ENCODE results near the gene FHOD3. TPM values are rescaled to one million over a fixed set of nuclear protein-coding genes. Genes with fewer than 3 reads are reported as not detected.

The FHOD3 gene
- total and polyA plus RNA-seq, 2 donors (not counting 1 experiment from before 2014, with no cell fraction given): not detected

DNA sequence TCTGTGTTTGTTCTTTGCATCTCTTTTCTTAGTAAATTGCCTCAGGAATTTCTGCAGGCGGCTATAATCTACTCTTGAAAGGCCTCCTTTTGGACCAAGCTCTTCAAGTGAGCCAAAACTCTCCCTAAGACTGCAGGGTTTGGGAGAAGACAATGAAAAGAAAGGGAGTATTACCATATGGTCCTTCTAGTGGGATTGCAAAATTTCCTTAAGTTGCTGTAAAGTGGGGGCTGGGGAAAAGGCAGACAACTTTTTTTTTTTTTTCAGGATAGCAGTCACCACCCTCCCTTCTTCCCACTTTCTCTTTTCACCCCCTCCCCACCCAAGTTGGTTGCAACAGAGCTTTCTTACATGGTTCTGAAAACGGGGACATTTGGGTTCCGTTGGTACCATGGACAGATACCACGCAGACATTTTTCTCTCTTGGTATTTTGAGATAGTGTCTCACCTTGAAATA, 183.7 kb downstream of the FHOD3 start:
- Histone ChIP-seq H3K4me2 (replicated peaks; ENCODE audit: low read depth, low read length, poor library complexity, severe bottlenecking) (no peak overlapping the region), H3K79me2 (ENCODE audit: control insufficient read depth, insufficient read depth, low read length) (no peaks in the 10 kb centered on the region), H4K20me1 (ENCODE audit: control insufficient read depth, insufficient read depth, low read length, poor library complexity, severe bottlenecking) (no peaks in the 10 kb centered on the region), H2AFZ (ENCODE audit: insufficient read depth, low read depth, low read length, poor library complexity, severe bottlenecking) (no peak overlapping the region), H3K9ac (ENCODE audit: low read length) (no peak overlapping the region), H3K27ac (ENCODE audit: low read length in 2 of 2) (no peak overlapping the region), H3K36me3 (replicated peaks in 1 of 2; ENCODE audit: control extremely low read depth in 1 of 2, control insufficient read depth in 1 of 2, extremely low read depth in 1 of 2, insufficient read depth in 2 of 2, low read length in 1 of 2) (no peaks in the 10 kb centered on the region), H3K4me3 (ENCODE audit: control extremely low read depth in 1 of 5, extremely low read depth in 1 of 5, insufficient read depth in 1 of 5, low read depth in 2 of 5, low read length in 4 of 5) (no peak overlapping the region), H3K9me3 (ENCODE audit: control extremely low read depth in 1 of 3, control insufficient read depth in 2 of 3, insufficient read depth in 1 of 3, low read length in 2 of 3) (peaks cover 0 to 7% (median 0%) of the 10 kb centered on the region in 3 donors), H3K4me1 (ENCODE audit: control insufficient read depth in 2 of 2, insufficient read depth in 2 of 2, low read length in 2 of 2) (no peaks in the 10 kb centered on the region), H3K27me3 (replicated peaks in 1 of 4; ENCODE audit: control extremely low read depth in 1 of 4, control insufficient read depth in 3 of 4, insufficient read depth in 4 of 4, low read length in 3 of 4) (no peaks in the 10 kb centered on the region)
- ChIA-PET CTCF (no interaction called here), POLR2A (no interaction called here)
- no CpG with 5 or more reads among the region's 4 CpGs for WGBS (ENCODE audit: insufficient coverage)
- Mint-ChIP-seq H3K27me3 (peaks cover 4% of the 10 kb centered on the region), H3K4me3 (no peak overlapping the region), H3K27ac (no peak overlapping the region), H3K4me1 (no peaks in the 10 kb centered on the region), H3K9me3 (ENCODE audit: insufficient read depth) (no peaks in the 10 kb centered on the region)
- TF ChIP-seq, protein P1, sequence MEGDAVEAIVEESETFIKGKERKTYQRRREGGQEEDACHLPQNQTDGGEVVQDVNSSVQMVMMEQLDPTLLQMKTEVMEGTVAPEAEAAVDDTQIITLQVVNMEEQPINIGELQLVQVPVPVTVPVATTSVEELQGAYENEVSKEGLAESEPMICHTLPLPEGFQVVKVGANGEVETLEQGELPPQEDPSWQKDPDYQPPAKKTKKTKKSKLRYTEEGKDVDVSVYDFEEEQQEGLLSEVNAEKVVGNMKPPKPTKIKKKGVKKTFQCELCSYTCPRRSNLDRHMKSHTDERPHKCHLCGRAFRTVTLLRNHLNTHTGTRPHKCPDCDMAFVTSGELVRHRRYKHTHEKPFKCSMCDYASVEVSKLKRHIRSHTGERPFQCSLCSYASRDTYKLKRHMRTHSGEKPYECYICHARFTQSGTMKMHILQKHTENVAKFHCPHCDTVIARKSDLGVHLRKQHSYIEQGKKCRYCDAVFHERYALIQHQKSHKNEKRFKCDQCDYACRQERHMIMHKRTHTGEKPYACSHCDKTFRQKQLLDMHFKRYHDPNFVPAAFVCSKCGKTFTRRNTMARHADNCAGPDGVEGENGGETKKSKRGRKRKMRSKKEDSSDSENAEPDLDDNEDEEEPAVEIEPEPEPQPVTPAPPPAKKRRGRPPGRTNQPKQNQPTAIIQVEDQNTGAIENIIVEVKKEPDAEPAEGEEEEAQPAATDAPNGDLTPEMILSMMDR (IDR thresholded peaks at IDR 0.05): no peak
- TF ChIP-seq EZH2 (IDR thresholded peaks at IDR 0.05; ENCODE audit: borderline replicate concordance, insufficient read depth, low read depth, low read length, poor library complexity, severe bottlenecking): no peak
- DNase-seq (no peak), ATAC-seq (ENCODE audit: low read depth) (no peak)
- intact Hi-C loops (cut with micrococcal nuclease): no loop called here

DNA sequence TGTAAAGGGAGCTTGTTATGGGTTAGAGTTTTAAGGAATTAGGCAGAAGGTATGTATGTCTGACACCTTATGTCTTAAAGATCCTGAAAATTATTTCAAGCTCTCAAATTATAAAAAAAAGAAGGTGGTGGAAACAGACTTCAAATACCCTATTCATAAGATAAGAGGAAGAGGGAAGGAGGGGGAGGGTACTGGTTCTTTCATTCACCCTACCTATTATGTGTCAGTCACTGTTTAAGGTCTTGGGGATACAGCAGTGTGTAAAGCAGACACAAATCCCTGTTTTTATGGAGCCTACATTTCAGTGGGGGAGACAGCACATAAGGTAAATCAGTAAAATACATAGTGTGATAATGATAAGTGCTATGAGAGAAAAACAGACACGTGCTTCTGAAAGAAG, 184.4 kb downstream of the FHOD3 start:
- no peak overlapping the region for H3K9ac ChIP-seq (ENCODE audit: low read length)
- H3K79me2 ChIP-seq (ENCODE audit: control insufficient read depth, insufficient read depth, low read length): no peaks in the 10 kb centered on the region
- H4K20me1 ChIP-seq (ENCODE audit: control insufficient read depth, insufficient read depth, low read length, poor library complexity, severe bottlenecking): no peaks in the 10 kb centered on the region
- TF ChIP-seq EZH2 (IDR thresholded peaks at IDR 0.05; ENCODE audit: borderline replicate concordance, insufficient read depth, low read depth, low read length, poor library complexity, severe bottlenecking): no peak
- TF ChIP-seq, protein P1 (IDR thresholded peaks at IDR 0.05): no peak
- POLR2A ChIA-PET: no interaction called here
- CTCF ChIA-PET: no interaction called here
- no peak overlapping the region for H3K27ac Mint-ChIP-seq
- H3K9me3 ChIP-seq (ENCODE audit: control extremely low read depth in 1 of 3, control insufficient read depth in 2 of 3, insufficient read depth in 1 of 3, low read length in 2 of 3): peaks cover 0 to 7% (median 0%) of the 10 kb centered on the region in 3 donors
- no peaks in the 10 kb centered on the region for H3K36me3 ChIP-seq (replicated peaks in 1 of 2; ENCODE audit: control extremely low read depth in 1 of 2, control insufficient read depth in 1 of 2, extremely low read depth in 1 of 2, insufficient read depth in 2 of 2, low read length in 1 of 2)
- H3K4me3 Mint-ChIP-seq: no peak overlapping the region
- ATAC-seq (ENCODE audit: low read depth) (no peak), DNase-seq (no peak)
- no peak overlapping the region for H3K4me3 ChIP-seq (ENCODE audit: control extremely low read depth in 1 of 5, extremely low read depth in 1 of 5, insufficient read depth in 1 of 5, low read depth in 2 of 5, low read length in 4 of 5)
- no peaks in the 10 kb centered on the region for H3K4me1 Mint-ChIP-seq
- H3K4me1 ChIP-seq (ENCODE audit: control insufficient read depth in 2 of 2, insufficient read depth in 2 of 2, low read length in 2 of 2): no peaks in the 10 kb centered on the region
- no peak overlapping the region for H2AFZ ChIP-seq (ENCODE audit: insufficient read depth, low read depth, low read length, poor library complexity, severe bottlenecking)
- intact Hi-C loops (cut with micrococcal nuclease): no loop called here
- H3K4me2 ChIP-seq (replicated peaks; ENCODE audit: low read depth, low read length, poor library complexity, severe bottlenecking): no peak overlapping the region
- H3K27ac ChIP-seq (ENCODE audit: low read length in 2 of 2): no peak overlapping the region
- no peaks in the 10 kb centered on the region for H3K9me3 Mint-ChIP-seq (ENCODE audit: insufficient read depth)
- H3K27me3 Mint-ChIP-seq: peaks cover 5% of the 10 kb centered on the region
- H3K27me3 ChIP-seq (replicated peaks in 1 of 4; ENCODE audit: control extremely low read depth in 1 of 4, control insufficient read depth in 3 of 4, insufficient read depth in 4 of 4, low read length in 3 of 4): no peaks in the 10 kb centered on the region
- WGBS (ENCODE audit: insufficient coverage): 100% methylated on average over 1 of the region's 1 CpG

Data from B cell (primary cell).